ENCODE measurements around the gene C4BPB. TPM values are rescaled to one million over a fixed set of nuclear protein-coding genes. Genes with fewer than 3 reads are reported as not detected.

Gene C4BPB
- total RNA-seq, 1 experiment from 2014 or later = not detected

- WGBS (ENCODE audit: extremely low coverage, insufficient read length, low lambda C conversion rate) = no CpG with 5 or more reads among the region's 7 CpGs
- Histone ChIP-seq H3K9me3 (ENCODE audit: control insufficient read depth, low read depth, low read length) (peaks cover 4% of the 10 kb centered on the region), H4K91ac (ENCODE audit: insufficient read length, low read depth, low read length) (no peak within 1 kb of the TSS), H3K27ac (ENCODE audit: insufficient read length, low read depth, low read length) (no peak within 1 kb of the TSS), H4K20me1 (ENCODE audit: control insufficient read depth, insufficient read depth, insufficient read length) (no peaks in the 10 kb centered on the region), H2BK120ac (ENCODE audit: low read depth, low read length, poor library complexity, severe bottlenecking) (no peak within 1 kb of the TSS), H4K8ac (replicated peaks; ENCODE audit: insufficient read length, low read depth, low read length) (no peak within 1 kb of the TSS), H2BK20ac (ENCODE audit: low read depth, low read length, poor library complexity, severe bottlenecking) (no peak within 1 kb of the TSS), H4K5ac (ENCODE audit: insufficient read length, low read depth, low read length) (no peak within 1 kb of the TSS), H2AFZ (ENCODE audit: low read length) (no peak within 1 kb of the TSS), H2BK5ac (ENCODE audit: insufficient read length, low read length) (no peak within 1 kb of the TSS), H2BK15ac (ENCODE audit: low read depth, low read length) (no peak within 1 kb of the TSS), H3K56ac (ENCODE audit: insufficient read length, low read depth, low read length) (no peak within 1 kb of the TSS), H3K23me2 (ENCODE audit: insufficient read length, low read depth, low read length, poor library complexity, severe bottlenecking) (no peaks in the 10 kb centered on the region), H2BK12ac (ENCODE audit: insufficient read length, low read depth, low read length) (no peak within 1 kb of the TSS), H3K18ac (ENCODE audit: insufficient read length, low read depth, low read length) (no peak within 1 kb of the TSS), H2AK5ac (ENCODE audit: insufficient read length, low read length) (no peak within 1 kb of the TSS), H3K4me2 (ENCODE audit: insufficient read depth, insufficient read length, low read length) (no peak within 1 kb of the TSS), H3K4me1 (ENCODE audit: insufficient read depth, low read length) (no peaks in the 10 kb centered on the region), H3K23ac (ENCODE audit: insufficient read length, low read depth, low read length) (no peak within 1 kb of the TSS), H3K9ac (ENCODE audit: extremely low read depth, insufficient read length, low read length) (no peak within 1 kb of the TSS), H3K14ac (ENCODE audit: insufficient read depth, low read length) (no peak within 1 kb of the TSS), H3K79me2 (ENCODE audit: insufficient read depth, low read length) (no peaks in the 10 kb centered on the region), H3K4ac (ENCODE audit: low read depth, low read length) (no peak within 1 kb of the TSS), H3K27me3 (ENCODE audit: insufficient read depth, low read length) (no peaks in the 10 kb centered on the region), H3K79me1 (ENCODE audit: insufficient read depth, low read depth, low read length, poor library complexity, severe bottlenecking) (no peaks in the 10 kb centered on the region), H3T11ph (ENCODE audit: low read length) (no peak within 1 kb of the TSS)
- no peak within 1 kb of the TSS for H3K27ac Mint-ChIP-seq
- H3K27me3 Mint-ChIP-seq (ENCODE audit: low read depth) = peaks cover 2% of the 10 kb centered on the region
- TF ChIP-seq CTCF (conservative IDR thresholded peaks at IDR 0.05) = no peak
- peaks cover 4% of the 10 kb centered on the region in 2 experiments; a peak in 4 of 5 replicates for H3K9me3 Mint-ChIP-seq
- peaks cover 0 to 3% (median 0%) of the 10 kb centered on the region in 3 experiments; a peak in 2 of 7 replicates for H3K36me3 Mint-ChIP-seq (ENCODE audit: insufficient read depth in 1 of 3, low read depth in 3 of 3)
- H3K4me1 Mint-ChIP-seq = peaks cover 7 to 11% of the 10 kb centered on the region in 2 experiments
- no peak within 1 kb of the TSS for H3K4me3 Mint-ChIP-seq
- no peak for DNase-seq
Observed at GRCh38 chr1:207103892-207104373, 15.3 kb downstream of the C4BPB start, which contains the start of gene C4BPA. Gene C4BPA (plus strand): TSS chr1:207104233. CDS start chr1:207113026, 8,793 bp downstream.
